Lung (tissue), 13 donors: ENCODE data around the gene PEX12. TPM values are rescaled to one million over a fixed set of nuclear protein-coding genes. Genes with fewer than 3 reads are reported as not detected.
"Not testable (repeated sequence)": the region's sequence is repeated elsewhere in the genome, so short reads cannot be mapped to it uniquely, and the experiment has no call there.

ENCODE experiments used
- ATAC-seq: fragments of 200-7000 bp; cut with Tn5 transposase; one replicate; pipeline ENCODE4 v1.9.1; 2020; ENCODE audit warnings: moderate number of reproducible peaks; ENCODE audit not compliant: insufficient read depth, low FRiP score
- DNase-seq, 3 donors: peaks; one replicate each; pipeline ENCODE4 v3.0.0-alpha.2; 2013 to 2017
- H3K27ac ChIP-seq, 2 donors: one replicate each; pipeline ENCODE4 v1.5.1; 2013; ENCODE audit warnings: mild to moderate bottlenecking in 2 of 2, moderate library complexity in 2 of 2, control low read depth in 1 of 2, inconsistent platforms in 1 of 2, low read depth in 1 of 2, low read length in 1 of 2
- H3K27me3 ChIP-seq, 3 donors: one replicate each; pipeline ENCODE4 v1.5.1; 2013; ENCODE audit warnings: low read length in 2 of 3; ENCODE audit not compliant: control insufficient read depth in 3 of 3, insufficient read depth in 3 of 3
- H3K36me3 ChIP-seq, 4 donors: one replicate each; pipeline ENCODE4 v1.5.1; 2013; ENCODE audit warnings: low read length in 4 of 4, mild to moderate bottlenecking in 1 of 4, moderate library complexity in 1 of 4; ENCODE audit not compliant: control insufficient read depth in 4 of 4, insufficient read depth in 4 of 4
- H3K4me1 ChIP-seq, 5 donors: one replicate each; pipeline ENCODE4 v1.5.1; 2013; ENCODE audit warnings: low read length in 5 of 5, mild to moderate bottlenecking in 2 of 5, moderate library complexity in 1 of 5; ENCODE audit not compliant: control insufficient read depth in 5 of 5, insufficient read depth in 5 of 5
- H3K4me3 ChIP-seq: one replicate; pipeline ENCODE4 v1.5.1; 2013; ENCODE audit warnings: mild to moderate bottlenecking, control low read depth, moderate library complexity
- H3K9ac ChIP-seq, 2 donors: one replicate each; pipeline ENCODE4 v1.5.1; 2013; ENCODE audit warnings: low read length in 2 of 2, control low read depth in 1 of 2; ENCODE audit not compliant: insufficient read depth in 1 of 2
- H3K9me3 ChIP-seq, 4 donors: one replicate each; pipeline ENCODE4 v1.5.1; 2013; ENCODE audit warnings: low read length in 3 of 4, mild to moderate bottlenecking in 1 of 4, moderate library complexity in 1 of 4; ENCODE audit not compliant: control insufficient read depth in 4 of 4, insufficient read depth in 3 of 4
- WGBS, 2 donors: extraction: QIAGEN DNeasy Blood & Tissue Kit; methylation state at CpG; one replicate each; pipeline ENCODE4 v1.1.7; 2013; 5-methylcytosine and 5-hydroxymethylcytosine counted together
- polyA plus RNA-seq, 2 donors: library from polyadenylated mRNA; stranded (reverse); fragments of 200-250 nt; gene quantifications; one replicate each; pipeline ENCODE4 v1.2.1, GENCODE V29; 2013
- small RNA-seq: library from RNA; depleted of rRNA; stranded (forward); fragments of <200 nt; gene quantifications from one replicate; pipeline ENCODE3, GENCODE V24; 2014; ENCODE audit warnings: low replicate concordance
- total RNA-seq, 2 donors: library from RNA; depleted of rRNA in 1 of 2; stranded (reverse); fragments of >200 nt in 1 of 2; gene quantifications; one replicate each; pipeline ENCODE4 v1.2.1, GENCODE V29; 2014 to 2021
- TF ChIP-seq, protein P1 (sequence below): IDR thresholded peaks from 2 replicates; pipeline ENCODE4 v1.5.1; 2012; ENCODE audit warnings: mild to moderate bottlenecking; ENCODE audit errors: control extremely low read depth, extremely low read depth
- donor health status: control.
- donor health status: control.
- donor health status: Bipolar disorder and iron deficiency.
- donor health status: healthy.
- donor health status: DM: yes; HTN: yes; CAD: no.

PEX12 gene
- total and polyA plus RNA-seq, 4 donors = 2.6 to 5.3 (median 4.4) TPM

DNA sequence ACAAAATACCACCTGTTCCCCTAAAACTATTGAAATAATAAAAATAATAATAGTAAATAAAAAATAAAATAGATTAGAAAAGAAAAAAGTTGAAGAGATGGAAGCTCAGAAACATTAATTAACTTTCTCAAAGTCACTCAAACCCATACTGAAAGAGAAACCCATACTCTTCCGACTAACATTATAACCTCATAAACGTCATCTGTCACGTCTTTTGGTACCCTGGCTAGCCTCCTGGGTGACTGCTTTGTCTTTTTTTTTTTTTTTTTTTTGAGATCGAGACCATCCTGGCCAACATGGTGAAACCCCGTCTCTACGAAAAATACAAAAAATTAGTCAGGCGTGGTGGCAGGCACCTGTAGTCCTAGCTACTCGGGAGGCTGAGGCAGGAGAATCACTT lies 48.5 kb downstream of the PEX12 start:
- Histone ChIP-seq H3K36me3 (no peaks in the 10 kb centered on the region), H3K4me3 (no peak overlapping the region), H3K9me3 (no peaks in the 10 kb centered on the region), H3K27me3 (no peaks in the 10 kb centered on the region), H3K4me1 (peaks cover 0 to 21% (median 0%) of the 10 kb centered on the region in 5 donors), H3K27ac (no peak overlapping the region), H3K9ac (no peak overlapping the region)
- 83 to 95% methylated on average over 8 of the region's 8 CpGs for WGBS, 2 donors
- TF ChIP-seq, protein P1, sequence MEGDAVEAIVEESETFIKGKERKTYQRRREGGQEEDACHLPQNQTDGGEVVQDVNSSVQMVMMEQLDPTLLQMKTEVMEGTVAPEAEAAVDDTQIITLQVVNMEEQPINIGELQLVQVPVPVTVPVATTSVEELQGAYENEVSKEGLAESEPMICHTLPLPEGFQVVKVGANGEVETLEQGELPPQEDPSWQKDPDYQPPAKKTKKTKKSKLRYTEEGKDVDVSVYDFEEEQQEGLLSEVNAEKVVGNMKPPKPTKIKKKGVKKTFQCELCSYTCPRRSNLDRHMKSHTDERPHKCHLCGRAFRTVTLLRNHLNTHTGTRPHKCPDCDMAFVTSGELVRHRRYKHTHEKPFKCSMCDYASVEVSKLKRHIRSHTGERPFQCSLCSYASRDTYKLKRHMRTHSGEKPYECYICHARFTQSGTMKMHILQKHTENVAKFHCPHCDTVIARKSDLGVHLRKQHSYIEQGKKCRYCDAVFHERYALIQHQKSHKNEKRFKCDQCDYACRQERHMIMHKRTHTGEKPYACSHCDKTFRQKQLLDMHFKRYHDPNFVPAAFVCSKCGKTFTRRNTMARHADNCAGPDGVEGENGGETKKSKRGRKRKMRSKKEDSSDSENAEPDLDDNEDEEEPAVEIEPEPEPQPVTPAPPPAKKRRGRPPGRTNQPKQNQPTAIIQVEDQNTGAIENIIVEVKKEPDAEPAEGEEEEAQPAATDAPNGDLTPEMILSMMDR = no peak
- DNase-seq (no peak), ATAC-seq (no peak)

DNA sequence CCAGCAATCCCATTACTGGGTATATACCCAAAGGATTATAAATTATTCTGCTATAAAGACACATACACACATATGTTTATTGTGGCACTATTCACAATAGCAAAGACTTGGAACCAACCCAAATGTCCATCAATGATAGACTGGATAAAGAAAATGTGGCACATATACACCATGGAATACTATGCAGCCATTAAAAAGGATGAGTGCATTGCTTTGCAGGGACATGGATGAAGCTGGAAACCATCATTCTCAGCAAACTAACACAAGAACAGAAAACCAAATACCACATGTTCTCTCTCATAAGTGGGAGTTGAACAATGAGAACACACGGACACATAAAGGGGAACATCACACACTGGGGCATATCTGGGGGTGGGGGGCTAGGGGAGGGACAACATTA lies 49.0 kb downstream of the PEX12 start:
- not testable (repeated sequence) for H3K36me3 ChIP-seq, H3K9me3 ChIP-seq, DNase-seq, ATAC-seq, H3K27me3 ChIP-seq, H3K27ac ChIP-seq, H3K9ac ChIP-seq, H3K4me3 ChIP-seq
- WGBS, 2 donors = 94 to 100% methylated on average over 1 of the region's 1 CpG
- H3K4me1 ChIP-seq = peaks cover 0 to 16% (median 0%) of the 10 kb centered on the region in 5 donors

Small RNA genes within 50 kb of the gene (small RNA-seq; reads per million reads assigned to genes)
- gene AC004134.1 = not detected
- gene AC015911.1 = not detected
- gene SNORD7 = 37.6 reads per million, percentile 97 among the genes with 10 or more reads in this experiment

Other genes starting within 250 kb of the PEX12 start
- 10 to 100 TPM; 22.7 to 66.0 TPM for gene SLFN11, start 204.9 kb downstream of the PEX12 start, total RNA-seq
- gene SLFN11, start 204.9 kb downstream of the PEX12 start, polyA plus RNA-seq = 10 to 100 TPM; 12.1 to 13.0 TPM
- 10 to 100 TPM; 12.4 to 27.4 TPM for gene SLFN12, start 146.1 kb downstream of the PEX12 start, total RNA-seq
- gene SLFN12, start 146.1 kb downstream of the PEX12 start, polyA plus RNA-seq = 1 to 10 TPM; 2.9 to 3.7 TPM
- 10 to 100 TPM; 20.6 to 39.1 TPM for gene SLFN13, start 129.8 kb downstream of the PEX12 start, total RNA-seq
- gene SLFN13, start 129.8 kb downstream of the PEX12 start, polyA plus RNA-seq = 1 to 10 TPM; 5.2 TPM
- 10 to 100 TPM in 1 of 2 donors, 1 to 10 TPM in 1; 2.1 to 13.2 TPM for gene SLFN12L, start 40.9 kb downstream of the PEX12 start, total RNA-seq
- gene SLFN12L, start 40.9 kb downstream of the PEX12 start, polyA plus RNA-seq = under 1 TPM; 0.59 to 0.88 TPM
- 1 to 10 TPM in 1 of 2 donors, not detected in 1; 2.3 TPM for gene SLFN14, start 17.8 kb downstream of the PEX12 start, total RNA-seq
- gene SLFN14, start 17.8 kb downstream of the PEX12 start, polyA plus RNA-seq = under 1 TPM in 1 of 2 donors, not detected in 1; 0.34 TPM
- 100 to 1,000 TPM; 110 to 156 TPM for gene AP2B1, start 8.8 kb upstream of the PEX12 start, total RNA-seq
- 10 to 100 TPM; 52.9 to 55.3 TPM for gene AP2B1, start 8.8 kb upstream of the PEX12 start, polyA plus RNA-seq
- gene RASL10B, start 153.1 kb upstream of the PEX12 start, total RNA-seq = under 1 TPM in 1 of 2 donors, not detected in 1; 0.80 TPM
- gene RASL10B, start 153.1 kb upstream of the PEX12 start, polyA plus RNA-seq = under 1 TPM; 0.57 to 1.00 TPM
- gene GAS2L2, start 174.7 kb upstream of the PEX12 start, total RNA-seq = 10 to 100 TPM in 1 of 2 donors, 1 to 10 TPM in 1; 4.6 to 11.5 TPM
- gene GAS2L2, start 174.7 kb upstream of the PEX12 start, polyA plus RNA-seq = 1 to 10 TPM; 1.6 to 3.3 TPM
- under 1 TPM in 1 of 2 donors, not detected in 1; 0.40 TPM for gene C17orf50, start 182.3 kb upstream of the PEX12 start, total RNA-seq
- gene C17orf50, start 182.3 kb upstream of the PEX12 start, polyA plus RNA-seq = under 1 TPM; 0.18 to 0.26 TPM
- 10 to 100 TPM; 30.5 to 54.5 TPM for gene MMP28, start 217.1 kb upstream of the PEX12 start, total RNA-seq
- gene MMP28, start 217.1 kb upstream of the PEX12 start, polyA plus RNA-seq = 10 to 100 TPM; 34.2 to 72.6 TPM
- gene TAF15, start 230.9 kb upstream of the PEX12 start, total RNA-seq = 100 to 1,000 TPM; 134 to 138 TPM
- 10 to 100 TPM; 88.5 to 94.1 TPM for gene TAF15, start 230.9 kb upstream of the PEX12 start, polyA plus RNA-seq